Measurements from ENCODE around the gene HPS5. TPM values are rescaled to one million over a fixed set of nuclear protein-coding genes. Genes with fewer than 3 reads are reported as not detected.

Gene HPS5
- total and polyA plus RNA-seq, 2 of the 13 experiments (the other 11 are each of a cell fraction or from before 2014, with no cell fraction given) = 6.6 to 25.5 TPM

DNA sequence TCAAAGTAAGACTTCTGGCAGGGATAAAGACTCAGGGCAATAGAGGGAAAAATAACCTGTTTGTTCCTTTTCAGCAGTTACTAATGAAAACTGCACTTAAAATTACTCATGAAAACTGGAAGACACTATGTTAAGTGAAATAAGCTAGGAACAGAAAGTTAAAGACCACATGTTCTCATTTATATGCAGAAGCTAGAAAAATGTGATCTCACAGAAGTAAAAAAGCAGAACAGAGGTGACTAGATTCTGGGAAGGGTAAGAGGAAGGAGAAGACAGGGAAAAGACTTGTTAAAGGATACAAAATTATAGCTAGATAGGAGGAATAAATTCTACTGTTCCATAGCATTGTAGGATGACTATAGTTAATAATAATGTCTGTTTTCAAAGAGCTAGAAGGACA lies 22.2 kb downstream of the HPS5 start:
- FAIRE-seq = no peak

More for the DNA sequence above, 22.2 kb downstream of the HPS5 start:
- intact Hi-C loops (cut with micrococcal nuclease; ENCODE audit: unreplicated experiment) = loop anchor here (10.0 kb wide), 1 partner anchor 125 kb away; the partner anchor contains the start of gene MRGPRX4
- Histone ChIP-seq H3K27me3 (ENCODE audit: control insufficient read depth in 1 of 2, insufficient read depth in 2 of 2, low read length in 2 of 2) (no peaks in the 10 kb centered on the region), H2AFZ (ENCODE audit: low read length) (no peak overlapping the region), H3K27ac (ENCODE audit: extremely low read length, insufficient read depth, low read length) (no peak overlapping the region), H3K4me1 (ENCODE audit: insufficient read depth, low read length) (peaks cover 4% of the 10 kb centered on the region), H3K9me3 (ENCODE audit: low read length) (no peaks in the 10 kb centered on the region), H3K79me2 (ENCODE audit: insufficient read depth, low read length) (no peaks in the 10 kb centered on the region), H3K4me2 (ENCODE audit: low read depth, low read length) (no peak overlapping the region), H3K9ac (ENCODE audit: insufficient read depth, low read depth, low read length) (no peak overlapping the region), H3K36me3 (replicated peaks in 1 of 2; ENCODE audit: control insufficient read depth in 1 of 2, insufficient read depth in 2 of 2, low read length in 2 of 2) (peaks cover 9 to 52% of the 10 kb centered on the region in 2 experiments), H4K20me1 (ENCODE audit: insufficient read depth, low read length) (no peaks in the 10 kb centered on the region), H3K4me3 (replicated peaks in 1 of 3; ENCODE audit: insufficient read depth in 1 of 3, low read depth in 2 of 3, low read length in 3 of 3) (no peak overlapping the region)
- no TSS peak for BruUV-seq (replicated peaks)
- DNase-seq (ENCODE audit: low spot score) = no peak
- in situ Hi-C loops (cut with HindIII; ENCODE audit: extremely low pct_ligation_motif_present, low pct_unique_long_range_greater_than_20kb) = no loop called here
- no peak for TF ChIP-seq ZNF790 (CRISPR knock-in tag; IDR thresholded peaks at IDR 0.05; ENCODE audit: borderline replicate concordance)
- TF ChIP-seq, protein P1, sequence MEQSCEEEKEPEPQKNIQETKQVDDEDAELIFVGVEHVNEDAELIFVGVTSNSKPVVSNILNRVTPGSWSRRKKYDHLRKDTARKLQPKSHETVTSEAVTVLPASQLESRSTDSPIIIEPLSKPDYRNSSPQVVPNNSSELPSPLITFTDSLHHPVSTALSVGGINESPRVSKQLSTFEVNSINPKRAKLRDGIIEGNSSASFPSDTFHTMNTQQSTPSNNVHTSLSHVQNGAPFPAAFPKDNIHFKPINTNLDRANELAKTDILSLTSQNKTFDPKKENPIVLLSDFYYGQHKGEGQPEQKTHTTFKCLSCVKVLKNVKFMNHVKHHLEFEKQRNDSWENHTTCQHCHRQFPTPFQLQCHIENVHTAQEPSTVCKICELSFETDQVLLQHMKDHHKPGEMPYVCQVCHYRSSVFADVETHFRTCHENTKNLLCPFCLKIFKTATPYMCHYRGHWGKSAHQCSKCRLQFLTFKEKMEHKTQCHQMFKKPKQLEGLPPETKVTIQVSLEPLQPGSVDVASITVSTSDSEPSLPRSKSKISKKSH (CRISPR knock-in tag; IDR thresholded peaks at IDR 0.05; ENCODE audit: borderline replicate concordance) = no peak
- no peak for TF ChIP-seq ZNF33A (CRISPR knock-in tag; IDR thresholded peaks at IDR 0.05; ENCODE audit: borderline replicate concordance)
- TF ChIP-seq, protein P2, sequence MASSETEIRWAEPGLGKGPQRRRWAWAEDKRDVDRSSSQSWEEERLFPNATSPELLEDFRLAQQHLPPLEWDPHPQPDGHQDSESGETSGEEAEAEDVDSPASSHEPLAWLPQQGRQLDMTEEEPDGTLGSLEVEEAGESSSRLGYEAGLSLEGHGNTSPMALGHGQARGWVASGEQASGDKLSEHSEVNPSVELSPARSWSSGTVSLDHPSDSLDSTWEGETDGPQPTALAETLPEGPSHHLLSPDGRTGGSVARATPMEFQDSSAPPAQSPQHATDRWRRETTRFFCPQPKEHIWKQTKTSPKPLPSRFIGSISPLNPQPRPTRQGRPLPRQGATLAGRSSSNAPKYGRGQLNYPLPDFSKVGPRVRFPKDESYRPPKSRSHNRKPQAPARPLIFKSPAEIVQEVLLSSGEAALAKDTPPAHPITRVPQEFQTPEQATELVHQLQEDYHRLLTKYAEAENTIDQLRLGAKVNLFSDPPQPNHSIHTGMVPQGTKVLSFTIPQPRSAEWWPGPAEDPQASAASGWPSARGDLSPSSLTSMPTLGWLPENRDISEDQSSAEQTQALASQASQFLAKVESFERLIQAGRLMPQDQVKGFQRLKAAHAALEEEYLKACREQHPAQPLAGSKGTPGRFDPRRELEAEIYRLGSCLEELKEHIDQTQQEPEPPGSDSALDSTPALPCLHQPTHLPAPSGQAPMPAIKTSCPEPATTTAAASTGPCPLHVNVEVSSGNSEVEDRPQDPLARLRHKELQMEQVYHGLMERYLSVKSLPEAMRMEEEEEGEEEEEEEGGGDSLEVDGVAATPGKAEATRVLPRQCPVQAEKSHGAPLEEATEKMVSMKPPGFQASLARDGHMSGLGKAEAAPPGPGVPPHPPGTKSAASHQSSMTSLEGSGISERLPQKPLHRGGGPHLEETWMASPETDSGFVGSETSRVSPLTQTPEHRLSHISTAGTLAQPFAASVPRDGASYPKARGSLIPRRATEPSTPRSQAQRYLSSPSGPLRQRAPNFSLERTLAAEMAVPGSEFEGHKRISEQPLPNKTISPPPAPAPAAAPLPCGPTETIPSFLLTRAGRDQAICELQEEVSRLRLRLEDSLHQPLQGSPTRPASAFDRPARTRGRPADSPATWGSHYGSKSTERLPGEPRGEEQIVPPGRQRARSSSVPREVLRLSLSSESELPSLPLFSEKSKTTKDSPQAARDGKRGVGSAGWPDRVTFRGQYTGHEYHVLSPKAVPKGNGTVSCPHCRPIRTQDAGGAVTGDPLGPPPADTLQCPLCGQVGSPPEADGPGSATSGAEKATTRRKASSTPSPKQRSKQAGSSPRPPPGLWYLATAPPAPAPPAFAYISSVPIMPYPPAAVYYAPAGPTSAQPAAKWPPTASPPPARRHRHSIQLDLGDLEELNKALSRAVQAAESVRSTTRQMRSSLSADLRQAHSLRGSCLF (CRISPR knock-in tag; IDR thresholded peaks at IDR 0.05; ENCODE audit: borderline replicate concordance) = no peak
- TF ChIP-seq CENPT (CRISPR knock-in tag; IDR thresholded peaks at IDR 0.05; ENCODE audit: low read depth) = no peak
- TF ChIP-seq JUND (CRISPR knock-in tag; IDR thresholded peaks at IDR 0.05) = no peak
- no peak for ATAC-seq
- ChIA-PET POLR2A (interaction anchor here (2.5 kb wide), 1 partner anchor 22 kb away, joined by 5 read pairs; the partner anchor contains the start of genes GTF2H1 and HPS5), CTCF (ENCODE audit: low intra/inter-chr PET ratio, low total read pairs) (no interaction called here)
